Fibroblast of villous mesenchyme (primary cell): ENCODE data around the gene ITGB6. TPM values are rescaled to one million over a fixed set of nuclear protein-coding genes. Genes with fewer than 3 reads are reported as not detected.

ENCODE experiments used
- DNase-seq: peaks from one replicate; pipeline ENCODE4 v3.0.0-alpha.2; 2010; ENCODE audit warnings: low read depth
- H3K4me3 ChIP-seq: 2 replicates; pipeline ENCODE4 v1.5.1; 2011; ENCODE audit warnings: low read depth, mild to moderate bottlenecking, low read length
- total RNA-seq: library from RNA; depleted of rRNA; stranded (reverse); fragments of >200 nt; gene quantifications from 2 replicates; pipeline ENCODE4 v1.2.3, GENCODE V29; 2012
- TF ChIP-seq, protein P1 (sequence below): IDR thresholded peaks from 2 replicates; pipeline ENCODE4 v1.5.1; 2012; ENCODE audit warnings: low read depth, mild to moderate bottlenecking, low read length; ENCODE audit not compliant: insufficient read depth

ITGB6 gene
- total RNA-seq, 1 donor, result not detected

GRCh38 chr2:160209516-160209856 lies 9.4 kb upstream of the ITGB6 start:
- DNase-seq, result peak; percentile 88
- TF ChIP-seq, protein P1, sequence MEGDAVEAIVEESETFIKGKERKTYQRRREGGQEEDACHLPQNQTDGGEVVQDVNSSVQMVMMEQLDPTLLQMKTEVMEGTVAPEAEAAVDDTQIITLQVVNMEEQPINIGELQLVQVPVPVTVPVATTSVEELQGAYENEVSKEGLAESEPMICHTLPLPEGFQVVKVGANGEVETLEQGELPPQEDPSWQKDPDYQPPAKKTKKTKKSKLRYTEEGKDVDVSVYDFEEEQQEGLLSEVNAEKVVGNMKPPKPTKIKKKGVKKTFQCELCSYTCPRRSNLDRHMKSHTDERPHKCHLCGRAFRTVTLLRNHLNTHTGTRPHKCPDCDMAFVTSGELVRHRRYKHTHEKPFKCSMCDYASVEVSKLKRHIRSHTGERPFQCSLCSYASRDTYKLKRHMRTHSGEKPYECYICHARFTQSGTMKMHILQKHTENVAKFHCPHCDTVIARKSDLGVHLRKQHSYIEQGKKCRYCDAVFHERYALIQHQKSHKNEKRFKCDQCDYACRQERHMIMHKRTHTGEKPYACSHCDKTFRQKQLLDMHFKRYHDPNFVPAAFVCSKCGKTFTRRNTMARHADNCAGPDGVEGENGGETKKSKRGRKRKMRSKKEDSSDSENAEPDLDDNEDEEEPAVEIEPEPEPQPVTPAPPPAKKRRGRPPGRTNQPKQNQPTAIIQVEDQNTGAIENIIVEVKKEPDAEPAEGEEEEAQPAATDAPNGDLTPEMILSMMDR, result no peak
- no peak overlapping the region for H3K4me3 ChIP-seq

DNA sequence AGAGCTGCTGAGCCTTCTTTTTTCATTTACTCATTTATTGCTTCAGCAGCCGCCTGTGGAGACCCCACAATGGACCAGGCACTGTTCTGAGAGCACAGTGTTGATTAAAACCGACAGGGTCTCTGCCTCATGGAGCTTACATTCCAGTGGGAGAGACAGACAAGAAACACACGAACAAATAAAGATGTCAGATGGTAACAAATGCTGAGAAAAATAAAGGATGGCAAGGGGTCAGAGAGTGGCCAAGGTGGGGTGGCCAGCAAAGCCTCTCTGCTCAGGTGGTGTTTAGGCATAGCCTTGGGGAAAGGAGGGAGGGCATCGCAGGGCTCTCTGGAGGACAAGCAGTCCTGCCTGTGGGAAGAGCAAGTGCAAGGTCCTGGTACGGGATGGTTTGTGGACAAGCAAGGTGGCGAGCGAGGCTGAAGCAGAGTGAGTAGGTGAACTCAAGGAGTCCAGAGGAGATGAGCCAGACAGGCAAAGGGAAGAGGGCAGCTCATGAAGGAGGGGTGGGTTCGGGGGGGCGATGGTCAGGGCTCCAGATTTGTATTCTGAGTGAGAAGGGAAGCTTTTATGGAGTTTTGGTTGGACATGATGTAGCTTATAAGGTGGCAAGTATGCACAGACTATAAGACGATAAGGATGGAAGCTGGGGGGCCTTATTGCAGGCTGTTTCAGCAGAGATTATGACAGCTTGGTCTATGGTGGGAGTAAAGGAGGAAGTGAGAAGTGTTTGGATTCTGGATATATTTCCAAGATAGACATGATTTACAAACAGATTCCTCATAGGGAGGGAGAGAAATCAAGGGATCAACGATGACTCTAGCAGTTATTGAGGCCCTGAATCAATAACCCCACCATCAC lies 8.8 kb upstream of the ITGB6 start:
- DNase-seq, result no peak
- H3K4me3 ChIP-seq, result no peak overlapping the region
- TF ChIP-seq, protein P1, result peak; percentile 14

- no peak overlapping the region for H3K4me3 ChIP-seq
- TF ChIP-seq, protein P1, result no peak
- DNase-seq, result peak; percentile 85
Observed at GRCh38 chr2:160207804-160208654, 8.0 kb upstream of the ITGB6 start.

- DNase-seq, result no peak
- TF ChIP-seq, protein P1, result no peak
- no peak overlapping the region for H3K4me3 ChIP-seq
Observed at GRCh38 chr2:160207271-160207670, 7.2 kb upstream of the ITGB6 start.

- DNase-seq, result no peak
- H3K4me3 ChIP-seq, result no peak overlapping the region
- TF ChIP-seq, protein P1, result no peak
Observed at GRCh38 chr2:160206436-160206835, 6.4 kb upstream of the ITGB6 start.

- H3K4me3 ChIP-seq, result no peak overlapping the region
- TF ChIP-seq, protein P1, result no peak
- peak; percentile 83 for DNase-seq
Observed at GRCh38 chr2:160205505-160205904, 5.4 kb upstream of the ITGB6 start.
